NCI-H187 (cell line): ENCODE data around the gene PTGR1.
"Not testable (repeated sequence)": the region's sequence is repeated elsewhere in the genome, so short reads cannot be mapped to it uniquely, and the experiment has no call there.

Source experiments
- DNase-seq, 2 experiments: peaks; one replicate each; lab custom pipeline; 2025; lab: John Stamatoyannopoulos, UW

Gene PTGR1

GRCh38 chr9:111613436-111614040 lies 14.1 kb upstream of the PTGR1 start:
- DNase-seq, result no peak

- no peak for DNase-seq
Observed at GRCh38 chr9:111610845-111611244, 11.4 kb upstream of the PTGR1 start.

GRCh38 chr9:111610149-111610548 lies 10.7 kb upstream of the PTGR1 start:
- no peak for DNase-seq

- no peak for DNase-seq
Observed at GRCh38 chr9:111605041-111605559, 5.7 kb upstream of the PTGR1 start.

GRCh38 chr9:111604054-111604615 lies 4.7 kb upstream of the PTGR1 start:
- DNase-seq, result no peak

- DNase-seq, result no peak
Observed at GRCh38 chr9:111603041-111603440, 3.6 kb upstream of the PTGR1 start.

GRCh38 chr9:111601237-111602018 lies 2.0 kb upstream of the PTGR1 start:
- DNase-seq, result no peak

- DNase-seq, result no peak
Observed at GRCh38 chr9:111599955-111600343, 502 bp upstream of the PTGR1 start.

GRCh38 chr9:111598733-111599091 lies 735 bp downstream of the PTGR1 start:
- no peak for DNase-seq

GRCh38 chr9:111597852-111598732 lies 1.4 kb downstream of the PTGR1 start:
- DNase-seq, result no peak

- DNase-seq, result no peak
Observed at GRCh38 chr9:111588846-111589245, 10.6 kb downstream of the PTGR1 start.

- DNase-seq, result no peak
Observed at GRCh38 chr9:111586378-111586777, 13.1 kb downstream of the PTGR1 start.

- DNase-seq, result no peak
Observed at GRCh38 chr9:111582888-111583287, 16.6 kb downstream of the PTGR1 start.

GRCh38 chr9:111572950-111573604 lies 26.4 kb downstream of the PTGR1 start:
- no peak for DNase-seq

GRCh38 chr9:111568127-111568526 lies 31.3 kb downstream of the PTGR1 start:
- DNase-seq, result not testable (repeated sequence)

- no peak for DNase-seq
Observed at GRCh38 chr9:111566234-111566633, 33.2 kb downstream of the PTGR1 start.

GRCh38 chr9:111561165-111561719 lies 38.2 kb downstream of the PTGR1 start:
- no peak for DNase-seq

- no peak for DNase-seq
Observed at GRCh38 chr9:111559000-111559610, 40.3 kb downstream of the PTGR1 start.

GRCh38 chr9:111555425-111555824 lies 44.0 kb downstream of the PTGR1 start:
- DNase-seq, result not testable (repeated sequence)

- DNase-seq, result no peak
Observed at GRCh38 chr9:111548623-111549022, 50.8 kb downstream of the PTGR1 start.
